Measurements from ENCODE around the gene RTN3.
A peak's percentile ranks its signal among the peaks of the same experiment; 100 is the strongest.
"Not testable (repeated sequence)": the region's sequence is repeated elsewhere in the genome, so short reads cannot be mapped to it uniquely, and the experiment has no call there.

RTN3 gene

GRCh38 chr11:63767565-63768236 lies 86.4 kb downstream of the RTN3 start:
- FAIRE-seq (no peak), DNase-seq (ENCODE audit: low spot score) (peak; percentile 23)

DNA sequence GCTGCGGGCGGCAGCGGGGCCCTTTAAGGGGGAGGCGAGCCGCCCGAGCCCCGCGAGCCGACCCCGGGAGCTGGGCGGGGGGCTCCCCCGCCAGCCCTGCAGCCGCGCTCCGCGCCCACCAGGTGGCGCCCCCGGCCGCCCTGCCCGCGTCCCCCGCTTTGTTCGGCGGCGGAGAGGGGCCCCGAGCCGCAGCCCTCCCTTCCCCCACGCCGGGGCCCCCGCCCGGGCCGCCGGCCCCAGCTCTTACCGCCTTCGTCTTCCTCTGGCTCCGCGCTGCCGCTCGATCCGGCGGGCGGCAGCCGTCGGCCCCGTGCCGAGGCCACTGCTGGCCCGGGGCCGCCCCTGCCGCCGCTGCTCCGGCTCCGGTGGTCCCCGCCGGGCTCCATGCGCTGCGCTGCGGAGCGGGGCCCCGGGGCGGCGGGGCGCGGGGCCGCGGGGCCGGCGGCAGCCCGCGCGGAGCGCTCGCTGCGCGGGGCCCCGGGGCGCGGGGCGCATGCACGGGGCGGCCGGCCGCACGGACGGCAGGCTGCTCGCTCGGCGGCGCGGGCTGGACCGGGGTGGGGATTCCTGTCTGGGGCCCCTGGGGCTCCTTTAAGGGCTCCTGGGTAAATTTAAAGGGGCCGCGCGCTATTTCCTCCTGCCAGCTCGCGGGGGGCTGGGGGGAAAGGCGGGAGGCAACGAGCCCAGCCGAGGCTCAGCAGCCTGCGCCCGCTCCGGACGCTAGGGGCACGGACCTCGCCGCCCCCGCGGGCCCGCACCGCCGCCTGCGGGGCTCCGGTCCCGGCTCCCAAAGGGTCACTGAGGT lies 87.1 kb downstream of the RTN3 start, which contains the start of gene ZFTA:
ZFTA (minus strand) TSS at position 539 of the 805 bp plus-strand sequence; CDS start at position 386, 153 bp downstream.
- FAIRE-seq (no peak), DNase-seq (ENCODE audit: low spot score) (peak; percentile 15)

GRCh38 chr11:63769042-63769713 lies 87.9 kb downstream of the RTN3 start:
- FAIRE-seq (no peak), DNase-seq (ENCODE audit: low spot score) (no peak)

DNA sequence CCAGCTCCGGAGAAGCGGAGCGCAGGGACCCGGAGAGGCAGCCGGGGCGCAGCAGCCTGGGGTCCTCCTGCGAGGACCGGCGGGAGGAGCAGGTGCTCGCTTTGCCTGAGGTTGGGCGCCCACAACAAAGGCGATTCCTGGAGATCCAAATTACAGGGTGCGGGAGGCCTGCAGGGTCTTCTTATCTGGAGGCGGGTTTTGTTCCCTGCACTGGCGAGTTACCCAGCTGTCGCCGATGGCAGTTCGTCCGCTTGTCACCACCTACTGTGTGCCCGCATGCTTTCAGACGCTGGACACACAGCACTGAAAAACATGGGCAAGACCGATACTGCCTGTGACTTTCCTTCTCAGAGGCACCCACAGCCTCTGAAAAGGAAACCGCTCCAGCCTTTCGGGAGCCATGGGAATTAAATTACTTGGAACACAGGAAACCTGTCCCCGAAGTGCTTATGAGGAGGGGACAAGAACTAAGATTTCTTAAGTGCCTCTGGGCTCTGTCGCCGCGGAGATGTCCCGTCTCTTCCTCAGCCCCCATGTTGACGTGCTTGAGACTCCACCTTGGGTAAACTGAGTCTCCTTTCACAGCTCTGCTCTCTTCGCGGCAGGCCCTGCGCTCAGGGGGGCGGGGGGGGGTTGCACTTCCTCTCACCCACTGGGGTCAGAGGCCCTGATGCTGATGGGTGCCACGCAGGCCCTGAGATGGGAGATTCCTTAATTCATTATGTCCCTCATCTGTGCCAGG lies 88.6 kb downstream of the RTN3 start:
- DNase-seq (ENCODE audit: low spot score) (no peak), FAIRE-seq (no peak)

DNA sequence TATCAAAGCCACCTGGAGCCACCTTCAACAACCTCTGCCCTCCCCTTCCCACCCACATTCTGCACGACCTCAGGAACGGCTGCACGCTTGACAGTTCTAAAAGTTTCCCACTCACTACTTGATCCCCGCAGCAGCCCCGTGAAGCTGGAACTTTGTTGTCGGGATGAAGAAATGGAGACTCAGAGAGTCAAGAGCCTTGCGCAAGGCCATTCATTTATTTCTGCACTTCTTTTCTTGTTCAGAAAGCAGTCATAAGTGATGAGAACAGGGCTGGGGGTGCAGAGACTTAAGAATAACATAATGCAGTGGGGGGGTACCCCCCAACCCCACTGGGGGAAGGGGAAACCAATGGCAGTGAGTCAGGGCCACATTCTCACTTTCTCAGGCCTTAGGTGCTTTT lies 89.5 kb downstream of the RTN3 start:
- FAIRE-seq (no peak), DNase-seq (ENCODE audit: low spot score) (no peak)

DNA sequence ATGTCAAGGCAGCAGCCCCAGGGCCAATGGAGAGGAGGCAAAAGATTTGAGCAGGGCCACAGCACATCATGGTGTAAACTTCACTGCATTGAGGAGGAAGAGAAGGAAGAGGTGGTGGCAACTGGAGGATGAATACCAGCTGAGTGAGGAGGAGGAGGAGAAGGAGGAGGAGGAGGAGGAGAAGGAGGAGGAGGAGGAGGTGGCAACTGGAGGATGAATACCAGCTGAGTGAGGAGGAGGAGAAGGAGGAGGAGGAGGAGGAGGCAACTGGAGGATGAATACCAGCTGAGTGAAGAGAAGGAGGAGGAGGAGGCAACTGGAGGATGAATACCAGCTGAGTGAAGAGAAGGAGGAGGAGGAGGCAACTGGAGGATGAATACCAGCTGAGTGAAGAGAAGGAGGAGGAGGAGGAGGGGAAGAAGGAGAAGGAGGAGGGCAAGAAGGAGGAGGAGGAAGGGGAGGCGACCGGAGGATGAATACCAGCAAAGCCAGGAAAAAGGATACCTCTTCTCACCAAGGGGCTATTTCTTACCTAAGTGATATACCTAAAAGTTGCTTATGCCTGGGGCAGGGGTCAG lies 90.5 kb downstream of the RTN3 start:
- not testable (repeated sequence) for FAIRE-seq; DNase-seq (ENCODE audit: low spot score)

- FAIRE-seq: no peak
- DNase-seq (ENCODE audit: low spot score): no peak
Observed at GRCh38 chr11:63775191-63775590, 93.9 kb downstream of the RTN3 start.

GRCh38 chr11:63779039-63779438 lies 97.7 kb downstream of the RTN3 start:
- FAIRE-seq (no peak), DNase-seq (ENCODE audit: low spot score) (no peak)

GRCh38 chr11:63782749-63783148 lies 101.4 kb downstream of the RTN3 start:
- DNase-seq (ENCODE audit: low spot score): no peak
- no peak for FAIRE-seq

DNA sequence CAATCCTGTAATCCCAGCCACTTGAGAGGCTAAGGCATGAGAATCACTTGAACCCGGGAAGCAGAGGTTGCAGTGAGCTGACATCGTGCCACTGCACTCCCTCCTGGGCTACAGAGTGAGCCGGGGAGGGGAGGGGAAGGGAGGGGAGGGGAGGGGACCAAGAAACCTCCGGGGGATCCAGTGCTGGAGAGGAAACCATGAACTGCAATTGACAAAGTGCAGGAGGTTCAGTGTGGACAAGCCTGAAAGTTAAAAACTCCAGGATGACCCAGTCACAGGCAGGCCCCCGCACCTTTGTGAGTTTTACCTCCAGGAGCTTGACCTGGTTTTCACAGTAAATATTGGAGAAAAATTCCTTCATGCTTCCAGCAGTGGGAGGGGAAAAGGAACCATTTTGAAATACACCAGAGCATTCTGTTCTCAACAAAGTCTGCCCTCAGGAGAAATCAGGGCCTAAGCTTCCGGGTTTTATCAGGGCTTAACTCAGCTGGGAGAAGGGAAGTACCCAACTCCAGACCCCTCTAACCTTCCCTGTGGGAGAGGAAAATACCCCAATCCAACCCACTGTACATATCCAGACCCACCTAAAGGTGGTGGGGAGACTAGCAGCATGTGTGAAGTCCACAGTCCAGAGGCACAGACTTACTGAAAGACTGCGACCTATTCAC lies 102.8 kb downstream of the RTN3 start:
- DNase-seq (ENCODE audit: low spot score) (no peak), FAIRE-seq (no peak)

DNA sequence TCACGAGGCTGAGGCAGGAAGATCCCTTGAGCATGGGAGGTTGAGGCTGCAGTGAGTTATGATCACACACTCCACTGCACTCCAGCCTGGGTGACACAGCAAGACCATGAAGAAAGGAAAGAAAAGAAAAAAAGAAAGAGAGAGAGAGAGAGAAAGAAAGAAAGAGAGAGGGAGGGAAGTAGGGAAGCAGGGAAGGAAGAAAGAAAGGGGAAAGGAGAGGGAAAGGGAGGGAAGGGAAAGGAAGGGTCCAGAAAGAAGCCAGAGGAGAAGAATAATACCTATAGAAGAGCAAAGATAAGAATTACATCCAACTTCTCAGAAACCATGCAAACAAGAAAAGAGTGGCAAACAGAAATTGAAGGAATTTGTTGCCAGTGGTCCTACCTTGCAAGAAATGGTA lies 104.5 kb downstream of the RTN3 start:
- DNase-seq (ENCODE audit: low spot score) (no peak), FAIRE-seq (no peak)

DNA sequence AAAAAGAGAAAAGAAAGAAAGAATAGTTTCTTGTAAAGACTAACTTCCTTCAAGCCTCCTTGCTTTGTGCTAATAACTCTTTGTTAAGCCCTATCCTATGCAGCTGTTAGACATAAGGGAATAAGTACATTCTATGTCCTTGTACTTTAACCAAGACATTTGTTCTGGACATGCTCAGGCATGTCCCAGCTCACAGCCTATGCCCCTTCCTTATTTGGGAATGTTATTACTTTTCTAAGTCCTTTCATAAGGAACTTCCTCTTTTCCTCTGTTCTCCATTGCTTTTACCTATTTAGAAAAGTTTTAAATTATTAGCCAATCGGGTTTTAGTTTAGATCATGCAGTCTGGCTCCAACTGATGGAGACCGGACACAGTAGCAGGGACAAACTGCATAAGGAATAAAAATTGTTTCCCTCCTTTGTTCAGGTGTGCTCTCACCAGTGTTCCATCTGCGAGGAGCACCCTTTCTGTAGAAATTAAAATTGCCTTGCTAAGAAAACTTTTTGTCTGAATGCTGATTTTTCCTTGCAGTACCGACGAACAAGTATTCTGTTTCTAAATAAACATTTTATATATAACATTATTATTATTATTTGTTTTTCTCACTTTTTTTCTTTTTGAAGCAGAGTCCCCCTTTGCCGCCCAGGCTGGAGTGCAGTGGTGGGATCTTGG lies 110.3 kb downstream of the RTN3 start:
- no peak for DNase-seq (ENCODE audit: low spot score)
- no peak for FAIRE-seq

- no peak for DNase-seq (ENCODE audit: low spot score)
- no peak for FAIRE-seq
Observed at GRCh38 chr11:63793161-63793560, 111.9 kb downstream of the RTN3 start.

DNA sequence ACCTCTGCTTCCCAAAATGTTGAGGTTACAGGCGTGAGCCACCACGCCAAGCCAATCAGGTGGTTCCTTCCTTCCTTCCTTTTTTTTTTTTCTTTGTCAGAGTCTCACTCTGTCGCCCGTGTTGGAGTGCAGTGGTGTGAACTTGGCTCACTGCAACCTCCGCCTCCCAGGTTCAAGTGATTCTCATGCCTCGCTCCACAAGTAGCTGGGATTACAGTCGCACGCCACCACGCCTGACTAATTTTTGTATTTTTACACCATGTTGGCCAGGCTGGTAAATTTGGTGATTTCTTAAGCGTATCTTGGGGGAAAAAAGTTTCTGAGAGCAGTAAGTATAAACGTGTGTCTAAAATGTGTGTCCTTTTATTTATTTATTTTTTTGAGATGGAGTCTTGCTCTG lies 113.8 kb downstream of the RTN3 start:
- DNase-seq (ENCODE audit: low spot score) (no peak), FAIRE-seq (no peak)

DNA sequence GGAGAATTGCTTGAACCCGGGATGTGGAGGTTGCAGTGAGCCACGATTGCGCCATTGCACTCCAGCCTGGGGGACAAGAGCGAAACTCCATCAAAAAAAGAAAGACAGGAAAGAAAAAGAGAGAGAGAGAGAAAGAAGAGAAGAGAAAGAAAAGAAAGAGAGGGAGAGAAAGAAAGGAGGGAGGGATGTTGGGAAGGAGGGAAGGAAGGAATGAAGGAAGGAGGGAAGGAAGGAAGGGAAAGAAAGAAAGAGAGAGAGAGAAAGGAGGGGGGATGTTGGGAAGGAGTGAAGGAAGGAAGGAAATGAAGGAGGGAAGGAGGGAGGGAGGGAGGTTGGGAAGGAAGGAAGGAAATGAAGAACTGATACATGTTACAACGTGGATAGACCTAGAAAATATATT lies 119.6 kb downstream of the RTN3 start:
- no peak for DNase-seq (ENCODE audit: low spot score)

GRCh38 chr11:63802637-63803414 lies 121.5 kb downstream of the RTN3 start:
- FAIRE-seq: no peak

More for the DNA sequence above, 119.6 kb downstream of the RTN3 start:
- FAIRE-seq: no peak

DNA sequence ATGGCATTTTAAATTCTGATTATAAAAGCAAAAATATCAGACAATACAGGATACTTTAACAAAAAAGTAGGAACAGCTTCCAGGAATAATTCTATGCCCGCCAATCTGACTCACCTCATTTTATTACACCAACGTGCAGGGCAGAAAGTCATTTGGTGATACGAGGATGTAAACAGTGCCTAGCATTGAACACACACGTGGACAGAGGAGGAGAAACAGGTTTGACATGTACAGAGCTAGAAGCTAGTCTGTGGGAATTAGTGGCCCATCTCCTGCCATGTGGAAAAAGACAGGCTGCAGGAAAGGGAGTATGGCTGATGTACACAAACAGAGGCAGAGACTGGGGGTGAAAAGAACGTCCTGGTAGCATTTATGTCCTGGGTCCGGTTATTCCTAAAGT lies 123.0 kb downstream of the RTN3 start:
- DNase-seq (ENCODE audit: low spot score) (no peak), FAIRE-seq (no peak)

More at GRCh38 chr11:63802637-63803414, 121.5 kb downstream of the RTN3 start:
- DNase-seq (ENCODE audit: low spot score): peak; percentile 45

DNA sequence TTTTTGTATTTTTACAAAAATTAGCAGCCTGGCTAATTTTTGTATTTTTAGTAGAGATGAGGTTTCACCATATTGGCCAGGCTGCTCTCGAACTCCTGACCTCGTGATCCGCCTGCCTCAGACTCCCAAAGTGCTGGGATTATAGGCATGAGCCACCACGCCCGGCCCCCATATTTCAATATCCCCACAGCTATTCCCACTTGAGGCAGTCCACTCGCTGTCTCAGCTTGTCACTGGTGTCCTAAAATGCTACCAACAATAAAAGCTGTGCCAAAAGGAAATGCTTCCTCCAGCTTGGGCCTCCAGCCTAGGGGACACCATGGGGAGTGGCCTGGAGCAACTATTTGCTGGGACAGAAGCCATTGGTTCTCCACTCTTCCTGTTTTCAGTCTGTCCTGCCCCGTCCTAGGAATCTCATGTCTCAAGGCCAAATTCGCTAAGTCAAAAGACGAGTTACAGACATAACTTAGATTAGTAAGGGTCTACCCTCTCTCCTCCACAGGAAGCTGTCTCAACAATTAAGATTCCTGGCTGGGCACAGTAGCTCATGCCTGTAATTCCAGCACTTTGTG lies 124.6 kb downstream of the RTN3 start:
- DNase-seq (ENCODE audit: low spot score): no peak
- FAIRE-seq: no peak
